ENCODE results near the gene F10. TPM values are rescaled to one million over a fixed set of nuclear protein-coding genes. Genes with fewer than 3 reads are reported as not detected.

The F10 gene
- total and polyA plus RNA-seq, 2 donors (not counting 1 experiment from before 2014, with no cell fraction given), result not detected

DNA sequence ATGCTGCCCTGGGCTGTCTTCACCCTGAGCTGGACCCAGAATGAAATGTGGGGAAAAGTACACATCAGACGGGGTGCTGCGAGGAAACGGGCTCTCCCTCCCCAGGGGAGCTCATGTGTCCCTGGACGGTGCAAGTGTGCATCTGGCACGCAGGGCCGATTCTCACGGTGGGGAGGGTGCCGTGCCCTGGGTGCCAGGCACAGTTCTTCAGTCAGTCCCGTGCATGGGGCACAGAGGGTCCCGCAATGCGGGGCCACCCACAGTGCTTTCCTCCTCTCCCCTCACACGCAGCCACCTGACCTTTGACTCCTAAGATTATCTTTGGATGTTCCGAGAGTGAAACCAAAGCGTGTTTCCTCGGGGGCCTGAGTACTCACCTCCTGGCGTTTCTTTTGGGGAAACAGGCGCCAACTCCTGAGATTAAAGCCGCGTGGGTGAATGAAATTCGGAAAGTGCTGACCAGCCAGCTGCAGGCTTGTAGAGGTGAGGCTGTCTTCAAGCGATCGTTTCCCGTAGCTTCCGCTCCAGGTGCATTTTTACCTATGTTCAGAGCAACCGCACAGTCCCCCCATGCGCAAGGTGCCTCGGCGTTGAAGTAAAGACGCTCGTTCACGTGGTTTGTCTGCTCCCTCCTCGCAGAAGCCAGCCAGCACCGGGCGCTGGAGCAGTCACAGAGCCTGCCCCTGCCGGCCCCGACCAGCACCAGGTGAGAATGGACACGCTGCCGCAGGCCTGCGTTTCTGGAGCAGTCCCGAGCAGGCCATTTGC is 34.5 kb upstream of the F10 start:
- TF ChIP-seq, protein P1, sequence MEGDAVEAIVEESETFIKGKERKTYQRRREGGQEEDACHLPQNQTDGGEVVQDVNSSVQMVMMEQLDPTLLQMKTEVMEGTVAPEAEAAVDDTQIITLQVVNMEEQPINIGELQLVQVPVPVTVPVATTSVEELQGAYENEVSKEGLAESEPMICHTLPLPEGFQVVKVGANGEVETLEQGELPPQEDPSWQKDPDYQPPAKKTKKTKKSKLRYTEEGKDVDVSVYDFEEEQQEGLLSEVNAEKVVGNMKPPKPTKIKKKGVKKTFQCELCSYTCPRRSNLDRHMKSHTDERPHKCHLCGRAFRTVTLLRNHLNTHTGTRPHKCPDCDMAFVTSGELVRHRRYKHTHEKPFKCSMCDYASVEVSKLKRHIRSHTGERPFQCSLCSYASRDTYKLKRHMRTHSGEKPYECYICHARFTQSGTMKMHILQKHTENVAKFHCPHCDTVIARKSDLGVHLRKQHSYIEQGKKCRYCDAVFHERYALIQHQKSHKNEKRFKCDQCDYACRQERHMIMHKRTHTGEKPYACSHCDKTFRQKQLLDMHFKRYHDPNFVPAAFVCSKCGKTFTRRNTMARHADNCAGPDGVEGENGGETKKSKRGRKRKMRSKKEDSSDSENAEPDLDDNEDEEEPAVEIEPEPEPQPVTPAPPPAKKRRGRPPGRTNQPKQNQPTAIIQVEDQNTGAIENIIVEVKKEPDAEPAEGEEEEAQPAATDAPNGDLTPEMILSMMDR (IDR thresholded peaks at IDR 0.05), result no peak
- no peak for TF ChIP-seq EZH2 (IDR thresholded peaks at IDR 0.05; ENCODE audit: borderline replicate concordance, insufficient read depth, low read depth, low read length, poor library complexity, severe bottlenecking)
- H3K4me1 ChIP-seq (ENCODE audit: control insufficient read depth in 2 of 2, insufficient read depth in 2 of 2, low read length in 2 of 2), result no peaks in the 10 kb centered on the region
- no peaks in the 10 kb centered on the region for H3K27me3 ChIP-seq (replicated peaks in 1 of 4; ENCODE audit: control extremely low read depth in 1 of 4, control insufficient read depth in 3 of 4, insufficient read depth in 4 of 4, low read length in 3 of 4)
- H3K4me2 ChIP-seq (replicated peaks; ENCODE audit: low read depth, low read length, poor library complexity, severe bottlenecking), result no peak overlapping the region
- peaks cover 0 to 23% (median 0%) of the 10 kb centered on the region in 3 donors for H3K9me3 ChIP-seq (ENCODE audit: control extremely low read depth in 1 of 3, control insufficient read depth in 2 of 3, insufficient read depth in 1 of 3, low read length in 2 of 3)
- H3K4me1 Mint-ChIP-seq, result no peaks in the 10 kb centered on the region
- intact Hi-C loops (cut with micrococcal nuclease), result no loop called here
- H3K27ac ChIP-seq (ENCODE audit: low read length in 2 of 2), result no peak overlapping the region
- H2AFZ ChIP-seq (ENCODE audit: insufficient read depth, low read depth, low read length, poor library complexity, severe bottlenecking), result no peak overlapping the region
- H3K79me2 ChIP-seq (ENCODE audit: control insufficient read depth, insufficient read depth, low read length), result no peaks in the 10 kb centered on the region
- no peak overlapping the region for H3K9ac ChIP-seq (ENCODE audit: low read length)
- DNase-seq, result no peak
- H3K4me3 ChIP-seq (ENCODE audit: control extremely low read depth in 1 of 5, extremely low read depth in 1 of 5, insufficient read depth in 1 of 5, low read depth in 2 of 5, low read length in 4 of 5), result no peak overlapping the region
- H3K4me3 Mint-ChIP-seq, result no peak overlapping the region
- no peaks in the 10 kb centered on the region for H3K9me3 Mint-ChIP-seq (ENCODE audit: insufficient read depth)
- H3K27me3 Mint-ChIP-seq, result no peaks in the 10 kb centered on the region
- ChIA-PET POLR2A (no interaction called here), CTCF (no interaction called here)
- no peak overlapping the region for H3K27ac Mint-ChIP-seq
- no peak for ATAC-seq (ENCODE audit: low read depth)
- no peaks in the 10 kb centered on the region for H4K20me1 ChIP-seq (ENCODE audit: control insufficient read depth, insufficient read depth, low read length, poor library complexity, severe bottlenecking)
- H3K36me3 ChIP-seq (replicated peaks in 1 of 2; ENCODE audit: control extremely low read depth in 1 of 2, control insufficient read depth in 1 of 2, extremely low read depth in 1 of 2, insufficient read depth in 2 of 2, low read length in 1 of 2), result no peaks in the 10 kb centered on the region
- WGBS (ENCODE audit: insufficient coverage), result 96% methylated on average over 40 of the region's 40 CpGs

DNA sequence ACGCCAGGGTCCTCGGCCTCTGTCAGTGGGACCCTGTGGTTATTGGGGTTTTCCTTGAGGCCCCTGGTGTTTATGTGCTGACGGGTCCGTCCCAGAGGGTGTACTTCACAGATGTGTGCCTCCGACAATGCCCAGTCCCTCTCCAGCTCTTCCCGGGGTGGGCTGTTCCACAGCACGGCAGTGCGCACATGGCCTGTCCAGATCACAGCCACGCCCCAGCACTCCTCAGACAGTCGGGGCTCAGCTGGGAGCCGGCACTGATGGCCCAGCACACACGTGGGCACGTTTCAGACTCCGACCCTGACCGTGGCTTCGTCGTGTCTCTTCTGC is 33.9 kb upstream of the F10 start:
- H3K4me3 Mint-ChIP-seq, result no peak overlapping the region
- TF ChIP-seq EZH2 (IDR thresholded peaks at IDR 0.05; ENCODE audit: borderline replicate concordance, insufficient read depth, low read depth, low read length, poor library complexity, severe bottlenecking), result no peak
- TF ChIP-seq, protein P1 (IDR thresholded peaks at IDR 0.05), result no peak
- H3K27me3 Mint-ChIP-seq, result no peaks in the 10 kb centered on the region
- no peaks in the 10 kb centered on the region for H3K79me2 ChIP-seq (ENCODE audit: control insufficient read depth, insufficient read depth, low read length)
- no peaks in the 10 kb centered on the region for H3K9me3 Mint-ChIP-seq (ENCODE audit: insufficient read depth)
- H3K27me3 ChIP-seq (replicated peaks in 1 of 4; ENCODE audit: control extremely low read depth in 1 of 4, control insufficient read depth in 3 of 4, insufficient read depth in 4 of 4, low read length in 3 of 4), result no peaks in the 10 kb centered on the region
- no peak for DNase-seq
- peaks cover 0 to 23% (median 0%) of the 10 kb centered on the region in 3 donors for H3K9me3 ChIP-seq (ENCODE audit: control extremely low read depth in 1 of 3, control insufficient read depth in 2 of 3, insufficient read depth in 1 of 3, low read length in 2 of 3)
- CTCF ChIA-PET, result no interaction called here
- no peaks in the 10 kb centered on the region for H4K20me1 ChIP-seq (ENCODE audit: control insufficient read depth, insufficient read depth, low read length, poor library complexity, severe bottlenecking)
- POLR2A ChIA-PET, result no interaction called here
- no peaks in the 10 kb centered on the region for H3K4me1 ChIP-seq (ENCODE audit: control insufficient read depth in 2 of 2, insufficient read depth in 2 of 2, low read length in 2 of 2)
- H3K9ac ChIP-seq (ENCODE audit: low read length), result no peak overlapping the region
- no peaks in the 10 kb centered on the region for H3K4me1 Mint-ChIP-seq
- intact Hi-C loops (cut with micrococcal nuclease), result no loop called here
- H3K4me2 ChIP-seq (replicated peaks; ENCODE audit: low read depth, low read length, poor library complexity, severe bottlenecking), result no peak overlapping the region
- WGBS (ENCODE audit: insufficient coverage), result 91% methylated on average over 17 of the region's 17 CpGs
- no peak for ATAC-seq (ENCODE audit: low read depth)
- H2AFZ ChIP-seq (ENCODE audit: insufficient read depth, low read depth, low read length, poor library complexity, severe bottlenecking), result no peak overlapping the region
- no peak overlapping the region for H3K27ac Mint-ChIP-seq
- H3K36me3 ChIP-seq (replicated peaks in 1 of 2; ENCODE audit: control extremely low read depth in 1 of 2, control insufficient read depth in 1 of 2, extremely low read depth in 1 of 2, insufficient read depth in 2 of 2, low read length in 1 of 2), result no peaks in the 10 kb centered on the region
- no peak overlapping the region for H3K4me3 ChIP-seq (ENCODE audit: control extremely low read depth in 1 of 5, extremely low read depth in 1 of 5, insufficient read depth in 1 of 5, low read depth in 2 of 5, low read length in 4 of 5)
- no peak overlapping the region for H3K27ac ChIP-seq (ENCODE audit: low read length in 2 of 2)
